ENCODE measurements around the gene GAB1.

Gene GAB1

GRCh38 chr4:143424276-143424675 is 87.6 kb downstream of the GAB1 start:
- DNase-seq (ENCODE audit: low read depth), result peak; percentile 23
- H3K4me3 ChIP-seq (ENCODE audit: low read depth, low read length), result no peak overlapping the region
- TF ChIP-seq, protein P1, sequence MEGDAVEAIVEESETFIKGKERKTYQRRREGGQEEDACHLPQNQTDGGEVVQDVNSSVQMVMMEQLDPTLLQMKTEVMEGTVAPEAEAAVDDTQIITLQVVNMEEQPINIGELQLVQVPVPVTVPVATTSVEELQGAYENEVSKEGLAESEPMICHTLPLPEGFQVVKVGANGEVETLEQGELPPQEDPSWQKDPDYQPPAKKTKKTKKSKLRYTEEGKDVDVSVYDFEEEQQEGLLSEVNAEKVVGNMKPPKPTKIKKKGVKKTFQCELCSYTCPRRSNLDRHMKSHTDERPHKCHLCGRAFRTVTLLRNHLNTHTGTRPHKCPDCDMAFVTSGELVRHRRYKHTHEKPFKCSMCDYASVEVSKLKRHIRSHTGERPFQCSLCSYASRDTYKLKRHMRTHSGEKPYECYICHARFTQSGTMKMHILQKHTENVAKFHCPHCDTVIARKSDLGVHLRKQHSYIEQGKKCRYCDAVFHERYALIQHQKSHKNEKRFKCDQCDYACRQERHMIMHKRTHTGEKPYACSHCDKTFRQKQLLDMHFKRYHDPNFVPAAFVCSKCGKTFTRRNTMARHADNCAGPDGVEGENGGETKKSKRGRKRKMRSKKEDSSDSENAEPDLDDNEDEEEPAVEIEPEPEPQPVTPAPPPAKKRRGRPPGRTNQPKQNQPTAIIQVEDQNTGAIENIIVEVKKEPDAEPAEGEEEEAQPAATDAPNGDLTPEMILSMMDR (conservative IDR thresholded peaks at IDR 0.05; ENCODE audit: low read depth, low read length), result no peak

DNA sequence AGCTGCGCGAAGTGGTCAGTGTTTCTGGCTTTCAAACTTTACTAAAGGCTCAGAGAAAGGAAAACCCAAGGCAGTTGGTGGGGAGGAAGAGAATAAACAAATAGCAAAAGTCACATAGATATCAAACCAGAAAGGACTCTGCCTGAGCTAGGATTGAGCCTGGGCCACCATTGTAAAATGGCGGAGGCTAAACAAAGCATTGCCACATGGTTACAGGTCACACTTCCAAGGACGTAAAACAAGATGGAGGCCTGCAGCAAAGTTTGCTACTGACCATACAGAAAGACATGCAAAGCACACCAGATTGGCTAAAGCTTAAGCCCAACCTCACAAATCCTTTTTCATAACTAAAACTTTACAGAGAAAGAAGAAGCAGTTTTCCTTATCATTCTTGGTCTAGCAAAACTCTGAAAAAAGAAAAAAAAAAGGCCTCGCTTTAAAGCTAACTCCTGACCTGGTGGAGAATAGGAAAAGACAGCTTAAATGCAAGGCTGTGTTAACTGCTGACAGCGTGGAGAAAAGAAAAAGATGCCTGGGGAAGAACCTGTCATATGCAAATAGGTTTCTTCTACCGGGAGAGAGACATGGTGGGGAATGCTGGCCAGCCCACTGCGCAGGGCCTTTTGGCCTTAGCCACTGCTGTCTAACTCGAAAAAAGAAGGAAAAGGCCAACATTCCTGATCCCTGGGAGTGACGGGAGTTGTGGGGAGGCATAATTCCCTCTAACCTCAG is 95.0 kb downstream of the GAB1 start:
- TF ChIP-seq, protein P1 (conservative IDR thresholded peaks at IDR 0.05; ENCODE audit: low read depth, low read length), result no peak
- H3K4me3 ChIP-seq (ENCODE audit: low read depth, low read length), result no peak overlapping the region
- no peak for DNase-seq (ENCODE audit: low read depth)

DNA sequence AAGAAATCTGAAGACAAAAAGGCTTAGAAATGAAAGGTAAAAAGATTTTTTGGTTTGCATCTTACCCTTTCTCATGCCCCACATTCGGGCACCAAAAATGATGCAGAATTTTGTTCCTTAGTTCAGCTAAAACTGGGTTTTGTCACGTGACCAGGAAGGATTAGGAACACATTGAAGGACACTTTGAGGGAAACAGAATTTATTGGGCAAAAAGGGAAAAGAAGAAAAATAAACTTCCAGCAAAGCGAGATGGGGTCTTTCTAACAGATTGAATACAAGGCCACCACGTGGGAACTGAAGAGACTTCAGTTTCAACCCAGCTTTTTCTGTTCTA is 95.5 kb downstream of the GAB1 start:
- no peak for DNase-seq (ENCODE audit: low read depth)
- TF ChIP-seq, protein P1 (conservative IDR thresholded peaks at IDR 0.05; ENCODE audit: low read depth, low read length), result no peak

GRCh38 chr4:143433231-143433630 is 96.6 kb downstream of the GAB1 start:
- no peak overlapping the region for H3K4me3 ChIP-seq (ENCODE audit: low read depth, low read length)
- DNase-seq (ENCODE audit: low read depth), result no peak
- TF ChIP-seq, protein P1 (conservative IDR thresholded peaks at IDR 0.05; ENCODE audit: low read depth, low read length), result no peak

More for the DNA sequence above, 95.5 kb downstream of the GAB1 start:
- H3K4me3 ChIP-seq (ENCODE audit: low read depth, low read length), result no peak overlapping the region

DNA sequence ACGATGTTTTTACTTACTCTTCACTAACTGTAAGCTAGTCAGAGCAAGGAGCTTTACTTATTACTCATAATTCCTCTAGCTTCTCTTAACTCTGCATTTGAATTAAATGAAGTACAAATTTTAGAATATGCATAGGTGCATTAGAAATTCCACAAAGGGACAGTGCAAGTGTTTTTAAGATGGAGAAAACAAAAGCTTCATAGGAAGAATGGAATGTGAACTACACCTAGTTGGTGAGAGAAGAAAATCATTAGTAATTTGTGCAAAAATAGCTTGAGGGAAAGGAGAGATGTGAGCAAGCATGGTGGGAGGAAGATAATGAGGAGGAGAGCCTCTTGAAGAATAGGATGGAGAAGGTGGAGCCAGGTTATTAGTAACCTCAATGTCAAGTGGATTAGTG is 99.3 kb downstream of the GAB1 start:
- TF ChIP-seq, protein P1 (conservative IDR thresholded peaks at IDR 0.05; ENCODE audit: low read depth, low read length), result no peak
- H3K4me3 ChIP-seq (ENCODE audit: low read depth, low read length), result no peak overlapping the region
- no peak for DNase-seq (ENCODE audit: low read depth)

DNA sequence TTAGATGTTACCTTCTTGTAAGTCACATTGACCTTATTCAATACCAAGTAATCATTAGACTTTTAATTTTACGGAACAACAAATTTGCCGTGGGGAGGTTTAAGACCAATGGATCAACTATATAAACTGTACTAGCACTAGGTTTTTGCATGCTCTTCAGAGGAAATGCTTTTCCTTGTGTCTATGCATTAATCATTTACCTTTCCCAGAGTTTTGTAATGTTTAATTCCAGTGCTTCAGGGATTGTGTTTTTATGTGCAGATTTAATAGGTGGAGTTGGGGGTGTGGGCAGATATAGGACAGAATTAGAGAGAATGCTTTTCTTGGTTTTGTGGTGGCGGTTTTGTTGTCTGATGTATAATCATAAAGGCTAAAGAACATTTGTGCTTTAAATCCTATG is 100.8 kb downstream of the GAB1 start:
- H3K4me3 ChIP-seq (ENCODE audit: low read depth, low read length), result no peak overlapping the region
- no peak for DNase-seq (ENCODE audit: low read depth)
- TF ChIP-seq, protein P1 (conservative IDR thresholded peaks at IDR 0.05; ENCODE audit: low read depth, low read length), result no peak

DNA sequence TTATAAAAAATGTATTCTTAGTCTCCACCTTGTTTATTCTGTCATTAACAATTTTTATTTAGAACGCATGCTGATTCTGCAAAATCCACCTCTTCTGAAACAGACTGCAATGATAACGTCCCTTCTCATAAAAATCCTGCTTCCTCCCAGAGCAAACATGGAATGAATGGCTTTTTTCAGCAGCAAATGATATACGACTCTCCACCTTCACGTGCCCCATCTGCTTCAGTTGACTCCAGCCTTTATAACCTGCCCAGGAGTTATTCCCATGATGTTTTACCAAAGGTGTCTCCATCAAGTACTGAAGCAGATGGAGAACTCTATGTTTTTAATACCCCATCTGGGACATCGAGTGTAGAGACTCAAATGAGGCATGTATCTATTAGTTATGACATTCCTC is 101.3 kb downstream of the GAB1 start:
- no peak overlapping the region for H3K4me3 ChIP-seq (ENCODE audit: low read depth, low read length)
- no peak for DNase-seq (ENCODE audit: low read depth)
- TF ChIP-seq, protein P1 (conservative IDR thresholded peaks at IDR 0.05; ENCODE audit: low read depth, low read length), result no peak

Measured in choroid plexus epithelial cell (primary cell).